IPS DF 4.7 (cell line): ENCODE results near the gene PRDM1.

ENCODE experiments used
- DNase-seq: peaks from one replicate; pipeline ENCODE4 v3.0.0-alpha.2; 2013; ENCODE audit warnings: low spot score; ENCODE audit errors: extremely low read depth

PRDM1 gene

GRCh38 chr6:106070636-106071035 is 15.5 kb upstream of the PRDM1 start:
- no peak for DNase-seq

GRCh38 chr6:106072501-106073090 is 13.5 kb upstream of the PRDM1 start:
- no peak for DNase-seq

- DNase-seq = no peak
Observed at GRCh38 chr6:106074146-106074545, 12.0 kb upstream of the PRDM1 start.

GRCh38 chr6:106076139-106076538 is 10.0 kb upstream of the PRDM1 start:
- no peak for DNase-seq

- no peak for DNase-seq
Observed at GRCh38 chr6:106077170-106077569, 9.0 kb upstream of the PRDM1 start.

GRCh38 chr6:106077881-106078280 is 8.3 kb upstream of the PRDM1 start:
- no peak for DNase-seq

GRCh38 chr6:106079961-106080762 is 6.0 kb upstream of the PRDM1 start:
- DNase-seq = no peak

GRCh38 chr6:106080763-106081095 is 5.4 kb upstream of the PRDM1 start:
- DNase-seq = no peak

- no peak for DNase-seq
Observed at GRCh38 chr6:106081715-106082114, 4.4 kb upstream of the PRDM1 start.

- DNase-seq = no peak
Observed at GRCh38 chr6:106082735-106083398, 3.3 kb upstream of the PRDM1 start.

- DNase-seq = no peak
Observed at GRCh38 chr6:106083618-106084017, 2.5 kb upstream of the PRDM1 start.

- DNase-seq = no peak
Observed at GRCh38 chr6:106084106-106084988, 1.8 kb upstream of the PRDM1 start.

GRCh38 chr6:106084989-106085691 is 996 bp upstream of the PRDM1 start:
- no peak for DNase-seq

- no peak for DNase-seq
Observed at GRCh38 chr6:106085692-106085983, 498 bp upstream of the PRDM1 start.

- no peak for DNase-seq
Observed at GRCh38 chr6:106086814-106087175, 659 bp downstream of the PRDM1 start.

GRCh38 chr6:106087548-106088325 is 1.6 kb downstream of the PRDM1 start:
- DNase-seq = no peak

- no peak for DNase-seq
Observed at GRCh38 chr6:106090001-106090400, 3.9 kb downstream of the PRDM1 start.

GRCh38 chr6:106092279-106092678 is 6.1 kb downstream of the PRDM1 start:
- DNase-seq = no peak

- DNase-seq = no peak
Observed at GRCh38 chr6:106094261-106094963, 8.3 kb downstream of the PRDM1 start.

- DNase-seq = no peak
Observed at GRCh38 chr6:106094964-106095335, 8.8 kb downstream of the PRDM1 start.
